Small intestine (tissue), 7 donors: Measurements from ENCODE around the gene DIRAS2. TPM values are rescaled to one million over a fixed set of nuclear protein-coding genes. Genes with fewer than 3 reads are reported as not detected.
A peak's percentile ranks its signal among the peaks of the same experiment; 100 is the strongest.

Experiments
- DNase-seq, 2 donors: peaks; one replicate each; pipeline versions ENCODE4 v3.0.0 to v3.0.0-alpha.2; 2013
- FAIRE-seq: peaks from 2 replicates; lab custom pipeline; 2012; peaks lifted over from hg19 to GRCh38; lab: Jason Lieb, UNC
- H3K27ac ChIP-seq, 3 donors: one replicate each; pipeline ENCODE4 v1.5.1; 2013; ENCODE audit warnings: low read length in 2 of 3, mild to moderate bottlenecking in 2 of 3, control low read depth in 1 of 3, inconsistent platforms in 1 of 3, low read depth in 1 of 3, moderate library complexity in 1 of 3
- H3K27me3 ChIP-seq, 3 donors: one replicate each; pipeline ENCODE4 v1.6.1; 2013; ENCODE audit warnings: low read length in 3 of 3, inconsistent platforms in 1 of 3; ENCODE audit not compliant: control insufficient read depth in 3 of 3, insufficient read depth in 3 of 3
- H3K36me3 ChIP-seq, 3 donors: one replicate each; pipeline ENCODE4 v1.6.1; 2013; ENCODE audit warnings: low read length in 3 of 3, inconsistent platforms in 1 of 3, low read depth in 1 of 3, mild to moderate bottlenecking in 1 of 3, moderate library complexity in 1 of 3; ENCODE audit not compliant: control insufficient read depth in 3 of 3, insufficient read depth in 2 of 3
- H3K4me1 ChIP-seq, 3 donors: one replicate each; pipeline ENCODE4 v1.6.1; 2013; ENCODE audit warnings: low read length in 2 of 3, inconsistent platforms in 1 of 3, low read depth in 1 of 3, mild to moderate bottlenecking in 1 of 3, moderate library complexity in 1 of 3; ENCODE audit not compliant: control insufficient read depth in 3 of 3, insufficient read depth in 2 of 3
- H3K4me3 ChIP-seq, 3 donors: one replicate each; pipeline ENCODE4 v1.5.1; 2013; ENCODE audit warnings: low read length in 3 of 3, control low read depth in 1 of 3, inconsistent platforms in 1 of 3, low read depth in 1 of 3, mild to moderate bottlenecking in 1 of 3, moderate library complexity in 1 of 3
- H3K9me3 ChIP-seq, 2 donors: one replicate each; pipeline ENCODE4 v1.6.1; 2013; ENCODE audit warnings: low read depth in 1 of 2, low read length in 1 of 2; ENCODE audit not compliant: control insufficient read depth in 2 of 2, insufficient read depth in 1 of 2
- WGBS, 3 donors: extraction: QIAGEN DNeasy Blood & Tissue Kit; methylation state at CpG; one replicate each; pipeline ENCODE4 v1.1.7; 2013; 5-methylcytosine and 5-hydroxymethylcytosine counted together
- polyA plus RNA-seq, 4 donors: library from polyadenylated mRNA; stranded (reverse) in 3 of 4; unstranded in 1 of 4; fragments of 200-250 nt in 3 of 4; fragments of 120-200 nt in 1 of 4; gene quantifications; one replicate each; pipeline versions ENCODE4 v1.2.1 to v1.2.3, GENCODE V29; 2013
- donor health status: healthy with polysubstance abuse.
- donor health status: control.
- donor health status: control.
- donor health status: Bipolar disorder and iron deficiency.
- donor health status: healthy.

DIRAS2 gene
- polyA plus RNA-seq, 4 donors: 0.34 to 2.8 (median 0.74) TPM

DNA sequence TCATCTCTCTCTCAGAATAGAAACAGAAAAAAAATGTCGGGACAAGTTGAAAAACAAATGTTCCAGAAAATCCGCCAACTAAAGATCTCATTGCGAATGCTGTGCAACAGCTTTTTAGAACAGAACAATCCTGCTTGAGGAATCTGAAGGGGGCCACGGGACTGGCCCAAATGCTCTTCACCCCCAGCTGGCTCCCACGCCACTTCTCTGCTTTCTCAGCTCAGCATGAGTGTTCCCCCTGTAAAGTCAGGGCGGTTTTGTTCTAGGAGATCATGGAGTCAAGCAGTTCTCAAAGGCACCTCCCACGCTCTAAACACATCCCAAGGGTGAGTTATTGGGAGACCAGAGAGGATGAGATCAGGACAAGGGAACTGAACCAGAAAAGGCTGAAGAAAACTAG, 31.5 kb downstream of the DIRAS2 start:
- Histone ChIP-seq H3K27ac (no peak overlapping the region), H3K27me3 (peaks cover 0 to 2% (median 0%) of the 10 kb centered on the region in 3 donors), H3K36me3 (no peaks in the 10 kb centered on the region), H3K4me1 (peaks cover 3 to 12% (median 3%) of the 10 kb centered on the region in 3 donors), H3K9me3 (no peaks in the 10 kb centered on the region), H3K4me3 (no peak overlapping the region)
- 90 to 93% (median 91%) methylated on average over 7 of the region's 7 CpGs for WGBS, 3 donors
- no peak for DNase-seq
- FAIRE-seq: no peak

DNA sequence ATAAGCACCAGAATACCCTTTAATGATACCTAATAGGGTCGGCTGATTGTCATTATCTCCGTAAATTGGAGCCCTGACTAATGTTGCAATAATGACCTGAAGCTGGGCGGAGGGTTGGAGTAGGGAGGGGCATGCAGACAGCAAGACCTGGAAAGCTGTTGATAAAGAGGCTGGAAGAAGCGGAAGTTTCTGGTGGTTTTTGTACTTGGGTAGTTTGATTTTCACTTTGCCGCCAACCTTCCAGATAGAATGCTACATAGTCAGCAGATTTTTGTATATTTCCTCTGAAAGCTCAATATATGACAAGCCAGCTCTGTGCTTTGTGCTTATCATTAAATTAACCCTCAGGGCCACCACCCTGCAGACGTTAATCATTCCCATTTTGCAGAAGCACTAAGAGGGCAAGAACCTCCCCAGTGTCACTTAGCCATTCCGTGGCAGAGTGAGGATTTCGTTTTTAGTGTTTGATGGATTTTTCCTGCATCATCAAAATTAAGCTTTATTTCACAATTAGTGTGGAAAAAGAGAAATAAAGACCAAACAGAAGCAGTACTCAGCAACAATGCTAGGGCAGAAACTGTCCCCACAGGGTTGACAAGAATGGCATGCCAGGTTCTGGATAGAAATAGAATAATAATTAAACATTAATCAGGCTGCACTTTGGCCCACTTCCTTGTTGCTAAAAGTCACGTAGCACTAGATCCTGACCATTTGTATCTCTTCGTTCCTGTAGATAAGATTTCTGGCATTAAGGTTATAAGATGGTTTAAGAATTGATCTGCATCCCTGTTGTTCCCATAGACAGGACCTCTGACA, 34.7 kb downstream of the DIRAS2 start:
- peak overlapping the region; percentile 38 to 81 (median 78) for H3K27ac ChIP-seq
- no peak for FAIRE-seq
- no peaks in the 10 kb centered on the region for H3K9me3 ChIP-seq
- H3K36me3 ChIP-seq: no peaks in the 10 kb centered on the region
- H3K4me3 ChIP-seq: no peak overlapping the region
- peak; percentile 70 to 91 for DNase-seq
- 9 to 48% (median 21%) methylated on average over 10 of the region's 10 CpGs for WGBS, 3 donors
- H3K27me3 ChIP-seq: peaks cover 0 to 2% (median 0%) of the 10 kb centered on the region in 3 donors
- H3K4me1 ChIP-seq: peaks cover 3 to 12% (median 3%) of the 10 kb centered on the region in 3 donors

- WGBS, 3 donors: 58 to 82% (median 60%) methylated on average over 1 of the region's 1 CpG
- no peak for FAIRE-seq
- H3K9me3 ChIP-seq: no peaks in the 10 kb centered on the region
Observed at GRCh38 chr9:90600029-90600428, 42.6 kb downstream of the DIRAS2 start.

GRCh38 chr9:90598191-90598590, 44.4 kb downstream of the DIRAS2 start:
- Histone ChIP-seq H3K27me3 (peaks cover 0 to 4% (median 2%) of the 10 kb centered on the region in 3 donors), H3K4me3 (no peak overlapping the region), H3K9me3 (peaks cover 0 to 6% of the 10 kb centered on the region in 2 donors), H3K36me3 (no peaks in the 10 kb centered on the region), H3K4me1 (no peaks in the 10 kb centered on the region), H3K27ac (no peak overlapping the region)
- no peak for DNase-seq
- 90 to 96% (median 91%) methylated on average over 5 of the region's 5 CpGs for WGBS, 3 donors
- FAIRE-seq: no peak

More at GRCh38 chr9:90600029-90600428, 42.6 kb downstream of the DIRAS2 start:
- Histone ChIP-seq H3K27ac (no peak overlapping the region), H3K27me3 (peaks cover 0 to 4% (median 2%) of the 10 kb centered on the region in 3 donors), H3K4me1 (no peaks in the 10 kb centered on the region), H3K4me3 (no peak overlapping the region), H3K36me3 (no peaks in the 10 kb centered on the region)
- DNase-seq: no peak

DNA sequence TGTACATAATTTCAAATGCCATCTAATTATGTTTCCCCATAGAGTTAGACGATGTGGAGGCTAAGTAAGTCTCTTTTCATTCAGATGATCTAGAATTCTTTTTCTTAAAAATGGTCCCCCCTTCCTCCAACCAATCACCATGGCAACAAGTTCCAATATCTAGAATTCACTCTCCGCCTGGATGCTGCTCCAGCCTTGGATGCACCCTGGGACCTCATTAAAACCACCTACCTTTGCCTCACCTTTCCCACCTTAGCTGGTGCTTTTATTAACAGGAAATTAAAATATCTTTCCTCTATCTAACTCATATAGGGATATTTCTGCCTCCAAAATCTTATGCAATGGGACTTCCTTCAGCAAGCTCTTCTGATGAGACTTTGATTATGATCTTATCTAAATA, 49.0 kb downstream of the DIRAS2 start:
- Histone ChIP-seq H3K36me3 (no peaks in the 10 kb centered on the region), H3K4me3 (no peak overlapping the region), H3K27me3 (peaks cover 0 to 4% (median 0%) of the 10 kb centered on the region in 3 donors), H3K27ac (no peak overlapping the region), H3K4me1 (no peaks in the 10 kb centered on the region), H3K9me3 (peaks cover 0 to 6% of the 10 kb centered on the region in 2 donors)
- WGBS, 3 donors: 55 to 67% (median 66%) methylated on average over 2 of the region's 2 CpGs
- no peak for DNase-seq
- no peak for FAIRE-seq

DNA sequence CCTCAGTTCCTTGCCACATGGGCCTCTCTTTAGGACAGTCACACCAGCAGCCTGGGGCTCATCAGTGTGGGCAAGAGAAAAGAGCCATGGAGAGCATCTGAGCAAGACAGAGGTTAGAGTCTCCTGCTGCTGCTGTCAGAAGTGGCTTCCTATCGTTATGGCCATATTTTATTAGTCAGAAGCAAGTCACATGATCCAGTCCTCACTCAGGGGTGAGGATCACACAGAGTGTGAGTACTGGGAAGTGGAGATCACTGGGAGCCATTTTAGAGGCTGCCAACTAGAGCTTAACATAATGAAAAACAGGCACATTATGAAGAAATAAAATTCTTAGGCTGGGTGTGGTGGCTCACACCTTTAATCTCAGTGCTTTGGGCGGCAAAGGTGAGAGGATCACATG, 62.0 kb downstream of the DIRAS2 start:
- no peak for FAIRE-seq
- 60 to 73% (median 67%) methylated on average over 2 of the region's 2 CpGs for WGBS, 3 donors

DNA sequence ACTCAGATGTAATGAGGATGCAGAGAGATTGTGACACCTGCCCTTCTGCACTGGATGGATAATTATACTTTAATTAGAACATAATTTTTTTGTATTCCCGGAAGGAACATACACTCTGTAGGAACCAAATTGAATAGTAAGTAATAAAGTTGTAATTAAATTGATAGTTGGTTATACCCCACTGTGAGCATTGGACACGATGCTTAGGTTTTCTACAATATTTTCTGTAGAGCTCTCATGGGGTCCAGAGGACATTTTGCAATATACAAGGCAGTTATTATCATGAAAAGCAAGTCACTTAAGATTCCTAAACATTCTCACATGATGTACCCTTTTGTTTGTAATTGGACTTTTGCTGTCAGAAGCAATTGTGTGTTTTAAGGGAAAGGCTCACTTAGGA, 63.4 kb downstream of the DIRAS2 start:
- Histone ChIP-seq H3K36me3 (no peaks in the 10 kb centered on the region), H3K27me3 (no peaks in the 10 kb centered on the region), H3K4me3 (no peak overlapping the region), H3K9me3 (no peaks in the 10 kb centered on the region), H3K27ac (no peak overlapping the region), H3K4me1 (no peaks in the 10 kb centered on the region)
- no peak for DNase-seq
- 80 to 86% (median 83%) methylated on average over 2 of the region's 2 CpGs for WGBS, 3 donors
- FAIRE-seq: no peak

More for the DNA sequence above, 62.0 kb downstream of the DIRAS2 start:
- Histone ChIP-seq H3K4me1 (no peaks in the 10 kb centered on the region), H3K27ac (no peak overlapping the region), H3K27me3 (no peaks in the 10 kb centered on the region), H3K4me3 (no peak overlapping the region), H3K36me3 (no peaks in the 10 kb centered on the region), H3K9me3 (no peaks in the 10 kb centered on the region)
- DNase-seq: peak in 1 of 2 donors; percentile 3

- no peaks in the 10 kb centered on the region for H3K9me3 ChIP-seq
- H3K27ac ChIP-seq: no peak overlapping the region
- no peaks in the 10 kb centered on the region for H3K4me1 ChIP-seq
- 67 to 85% (median 69%) methylated on average over 3 of the region's 3 CpGs for WGBS, 3 donors
- H3K36me3 ChIP-seq: no peaks in the 10 kb centered on the region
- H3K27me3 ChIP-seq: no peaks in the 10 kb centered on the region
- no peak for DNase-seq
- no peak for FAIRE-seq
- H3K4me3 ChIP-seq: no peak overlapping the region
Observed at GRCh38 chr9:90578126-90578815, 64.4 kb downstream of the DIRAS2 start.
